GM23338 (cell line): ENCODE measurements around the gene AP5Z1. TPM values are rescaled to one million over a fixed set of nuclear protein-coding genes. Genes with fewer than 3 reads are reported as not detected.

Experiments
- ATAC-seq: fragments of 200-7000 bp; cut with Tn5 transposase; 3 replicates; pipeline ENCODE4 v1.9.1; 2020
- DNase-seq: peaks from one replicate; pipeline ENCODE4 v3.0.0-alpha.2; 2015; ENCODE audit warnings: low spot score
- H2AFZ ChIP-seq: fragments of 200-600 bp; sonication (generic); 2 replicates; pipeline ENCODE4 v1.8.0; 2016; ENCODE audit warnings: antibody characterized with exemption, mild to moderate bottlenecking, moderate library complexity
- H3F3A ChIP-seq: fragments of 200-600 bp; sonication (generic); replicated peaks from 2 replicates; pipeline ENCODE4 v1.8.0; 2017; ENCODE audit warnings: antibody characterized with exemption, mixed run types, low read depth
- H3K27ac ChIP-seq: fragments of 200-600 bp; sonication (generic); 2 replicates; pipeline ENCODE4 v1.6.1; 2016; ENCODE audit warnings: low read depth
- H3K27me3 ChIP-seq: fragments of 200-600 bp; sonication (generic); 2 replicates; pipeline ENCODE4 v1.8.0; 2016; ENCODE audit warnings: mild to moderate bottlenecking, mixed run types, moderate library complexity; ENCODE audit not compliant: insufficient read depth
- H3K36me3 ChIP-seq: fragments of 200-600 bp; sonication (generic); 2 replicates; pipeline ENCODE4 v1.8.0; 2016; ENCODE audit warnings: mild to moderate bottlenecking; ENCODE audit not compliant: insufficient read depth
- H3K4me1 ChIP-seq: fragments of 200-600 bp; sonication (generic); 2 replicates; pipeline ENCODE4 v1.8.0; 2016; ENCODE audit warnings: mild to moderate bottlenecking, moderate library complexity; ENCODE audit not compliant: insufficient read depth
- H3K4me2 ChIP-seq: fragments of 200-600 bp; sonication (generic); 2 replicates; pipeline ENCODE4 v1.7.1; 2017; ENCODE audit warnings: mixed run types
- H3K4me3 ChIP-seq: fragments of 200-600 bp; sonication (generic); 2 replicates; pipeline ENCODE4 v1.6.1; 2016; ENCODE audit warnings: mixed run types
- H3K79me2 ChIP-seq: fragments of 200-600 bp; sonication (generic); replicated peaks from 2 replicates; pipeline ENCODE4 v1.8.0; 2017; ENCODE audit warnings: mild to moderate bottlenecking; ENCODE audit not compliant: insufficient read depth
- H3K9me2 ChIP-seq: fragments of 200-600 bp; sonication (generic); 2 replicates; pipeline ENCODE4 v1.8.0; 2017; ENCODE audit not compliant: insufficient read depth
- H4K20me1 ChIP-seq: fragments of 200-600 bp; sonication (generic); replicated peaks from 2 replicates; pipeline ENCODE4 v1.8.0; 2017; ENCODE audit warnings: mild to moderate bottlenecking; ENCODE audit not compliant: insufficient read depth
- H3K27ac Mint-ChIP-seq: 2 replicates; pipeline ENCODE4 v1.8.0; 2020; ENCODE audit warnings: inconsistent platforms, mild to moderate bottlenecking, moderate library complexity, mixed read lengths
- H3K27me3 Mint-ChIP-seq: 3 replicates; pipeline ENCODE4 v1.8.0; 2022; ENCODE audit warnings: low read depth, mild to moderate bottlenecking, moderate library complexity, mixed read lengths, inconsistent platforms; ENCODE audit not compliant: insufficient read depth, poor library complexity
- H3K36me3 Mint-ChIP-seq: 3 replicates; pipeline ENCODE4 v1.8.0; 2021; ENCODE audit warnings: low read depth, mild to moderate bottlenecking, inconsistent platforms, moderate library complexity, mixed read lengths
- H3K4me1 Mint-ChIP-seq: 3 replicates; pipeline ENCODE4 v1.8.0; 2020; ENCODE audit warnings: mild to moderate bottlenecking, inconsistent platforms, mixed read lengths
- H3K4me3 Mint-ChIP-seq: 3 replicates; pipeline ENCODE4 v1.8.0; 2021; ENCODE audit warnings: moderate library complexity, mild to moderate bottlenecking, inconsistent platforms, mixed read lengths
- H3K9me3 Mint-ChIP-seq: 3 replicates; pipeline ENCODE4 v1.8.0; 2020; ENCODE audit warnings: moderate library complexity, mild to moderate bottlenecking, inconsistent platforms, mixed read lengths
- CREB1 ChIP-seq: fragments of 250-450 bp; sonication (Bioruptor Pico); IDR thresholded peaks from 2 replicates; pipeline ENCODE4 v1.5.0; 2020; ENCODE audit warnings: low read depth, mild to moderate bottlenecking, moderate library complexity
- EZH2 ChIP-seq: fragments of 200-600 bp; sonication (generic); IDR thresholded peaks from one replicate; pipeline ENCODE4 v1.8.0; 2017; ENCODE audit warnings: antibody characterized with exemption, mild to moderate bottlenecking, low read depth; ENCODE audit not compliant: unreplicated experiment
- EZH2phosphoT487 ChIP-seq: fragments of 200-600 bp; sonication (generic); IDR thresholded peaks from one replicate; pipeline ENCODE4 v1.8.1; 2018; ENCODE audit warnings: antibody characterized with exemption; ENCODE audit not compliant: unreplicated experiment
- JUNB ChIP-seq: IDR thresholded peaks from one replicate; pipeline ENCODE4 v1.6.1; 2016; ENCODE audit warnings: antibody characterized with exemption; ENCODE audit not compliant: unreplicated experiment
- NANOG ChIP-seq: IDR thresholded peaks from 2 replicates; pipeline ENCODE4 v1.6.1; 2016; ENCODE audit warnings: antibody characterized with exemption, borderline replicate concordance
- POLR2AphosphoS5 ChIP-seq: IDR thresholded peaks from 2 replicates; pipeline ENCODE4 v1.6.1; 2016; ENCODE audit warnings: antibody characterized with exemption, low read depth
- STAT1 ChIP-seq: IDR thresholded peaks from one replicate; pipeline ENCODE4 v1.6.1; 2016; ENCODE audit warnings: antibody characterized with exemption; ENCODE audit not compliant: unreplicated experiment
- ZNF114 ChIP-seq: fragments of 250-450 bp; sonication (Bioruptor Pico); IDR thresholded peaks from 2 replicates; pipeline ENCODE4 v1.5.0; 2020; ENCODE audit warnings: mild to moderate bottlenecking, moderate library complexity
- ZNF331 ChIP-seq: fragments of 250-450 bp; sonication (Bioruptor Pico); IDR thresholded peaks from 2 replicates; pipeline ENCODE4 v1.5.0; 2020; ENCODE audit warnings: low read depth, mild to moderate bottlenecking, moderate library complexity
- polyA plus RNA-seq: library from polyadenylated mRNA; unstranded; fragments of >200 nt; fragmentation: Nextera tagmentation; extraction: Ambion mirVana; gene quantifications from 2 replicates; pipeline ENCODE4 v1.2.1, GENCODE V29; 2016
- total RNA-seq: library from RNA; depleted of rRNA; stranded (reverse); fragments of >200 nt; shearing (Covaris generic); gene quantifications from 2 replicates; pipeline ENCODE4 v1.2.3, GENCODE V29; 2014
- TF ChIP-seq, protein P1 (sequence below), 2 experiments: fragments of 200-600 bp in 1 of 2; sonication (generic) in 1 of 2; conservative IDR thresholded peaks; 2 replicates each; pipeline versions ENCODE4 v1.5.1 to v1.6.1; 2016 to 2017; ENCODE audit warnings: antibody characterized with exemption in 2 of 2, low read depth in 2 of 2, mild to moderate bottlenecking in 2 of 2, moderate library complexity in 1 of 2
- TF ChIP-seq, protein P2 (sequence below): IDR thresholded peaks from one replicate; pipeline ENCODE4 v1.6.1; 2018; ENCODE audit warnings: antibody characterized with exemption; ENCODE audit not compliant: unreplicated experiment
- TF ChIP-seq, protein P3 (sequence below): IDR thresholded peaks from 2 replicates; pipeline ENCODE4 v1.6.1; 2016; ENCODE audit warnings: antibody characterized with exemption

AP5Z1 gene
- total and polyA plus RNA-seq, 2 experiments from 2014 or later = 16.3 to 31.2 TPM

DNA sequence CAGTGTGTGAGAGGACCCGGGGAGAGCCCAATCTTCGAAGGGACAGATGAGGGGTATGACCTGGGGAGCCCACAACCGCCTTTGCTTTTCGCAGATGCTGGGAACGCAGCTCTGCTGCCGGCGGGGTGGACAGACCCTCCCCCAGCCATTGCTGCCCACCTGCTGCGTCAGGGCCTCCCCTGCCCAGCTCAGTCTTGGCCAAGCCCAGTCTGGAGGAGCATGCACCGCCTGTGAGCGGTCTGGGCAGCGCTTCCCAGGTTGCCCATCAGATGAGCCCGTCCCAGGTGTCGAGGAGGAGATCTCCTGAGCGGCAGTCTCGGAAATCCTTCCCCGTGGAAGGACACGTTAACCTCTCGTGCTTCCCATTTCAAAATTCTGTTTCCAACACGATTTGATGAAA, 17.3 kb upstream of the AP5Z1 start (continued):
- TF ChIP-seq POLR2AphosphoS5 = no peak
- no peak for TF ChIP-seq EZH2phosphoT487
- no peak for TF ChIP-seq STAT1
- TF ChIP-seq ZNF114 (CRISPR knock-in tag) = no peak
- TF ChIP-seq NANOG = no peak
- TF ChIP-seq, protein P1, sequence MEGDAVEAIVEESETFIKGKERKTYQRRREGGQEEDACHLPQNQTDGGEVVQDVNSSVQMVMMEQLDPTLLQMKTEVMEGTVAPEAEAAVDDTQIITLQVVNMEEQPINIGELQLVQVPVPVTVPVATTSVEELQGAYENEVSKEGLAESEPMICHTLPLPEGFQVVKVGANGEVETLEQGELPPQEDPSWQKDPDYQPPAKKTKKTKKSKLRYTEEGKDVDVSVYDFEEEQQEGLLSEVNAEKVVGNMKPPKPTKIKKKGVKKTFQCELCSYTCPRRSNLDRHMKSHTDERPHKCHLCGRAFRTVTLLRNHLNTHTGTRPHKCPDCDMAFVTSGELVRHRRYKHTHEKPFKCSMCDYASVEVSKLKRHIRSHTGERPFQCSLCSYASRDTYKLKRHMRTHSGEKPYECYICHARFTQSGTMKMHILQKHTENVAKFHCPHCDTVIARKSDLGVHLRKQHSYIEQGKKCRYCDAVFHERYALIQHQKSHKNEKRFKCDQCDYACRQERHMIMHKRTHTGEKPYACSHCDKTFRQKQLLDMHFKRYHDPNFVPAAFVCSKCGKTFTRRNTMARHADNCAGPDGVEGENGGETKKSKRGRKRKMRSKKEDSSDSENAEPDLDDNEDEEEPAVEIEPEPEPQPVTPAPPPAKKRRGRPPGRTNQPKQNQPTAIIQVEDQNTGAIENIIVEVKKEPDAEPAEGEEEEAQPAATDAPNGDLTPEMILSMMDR (conservative IDR thresholded peaks at IDR 0.05; ENCODE audit: low read depth in 2 of 2) = no peak

DNA sequence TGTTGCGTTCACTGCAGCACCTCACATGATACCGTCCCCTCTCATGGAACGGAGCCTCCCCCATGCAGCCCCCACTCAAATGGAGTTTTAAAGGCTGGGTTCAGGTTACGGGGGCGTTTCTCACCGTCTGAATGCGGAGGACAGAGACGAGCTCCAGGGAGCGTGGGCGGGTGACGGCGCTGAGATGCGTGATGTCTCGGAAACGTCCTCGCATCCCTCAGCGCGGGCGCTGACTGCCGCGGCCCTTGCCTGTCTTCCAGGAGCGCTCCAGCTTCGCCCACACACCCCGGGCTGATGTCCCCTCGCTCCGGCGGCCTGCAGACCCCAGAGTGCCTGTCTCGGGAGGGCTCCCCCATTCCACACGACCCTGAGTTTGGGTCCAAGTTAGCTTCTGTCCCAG, 16.6 kb upstream of the AP5Z1 start:
- H3K4me3 ChIP-seq = no peak overlapping the region
- Mint-ChIP-seq H3K27me3 (no peaks in the 10 kb centered on the region), H3K4me1 (no peaks in the 10 kb centered on the region), H3K9me3 (no peaks in the 10 kb centered on the region), H3K36me3 (peaks cover 16% of the 10 kb centered on the region), H3K27ac (no peak overlapping the region), H3K4me3 (no peak overlapping the region)
- H3K36me3 ChIP-seq = no peaks in the 10 kb centered on the region; the same call in 1 of the 2 replicates
- H3K4me2 ChIP-seq = no peak overlapping the region
- no peaks in the 10 kb centered on the region; the same call in 1 of the 2 replicates for H4K20me1 ChIP-seq
- DNase-seq (no peak), ATAC-seq (no peak)
- H3K27ac ChIP-seq = no peak overlapping the region
- H3K79me2 ChIP-seq = no peaks in the 10 kb centered on the region
- H2AFZ ChIP-seq = no peak overlapping the region
- H3F3A ChIP-seq = no peaks in the 10 kb centered on the region
- H3K9me2 ChIP-seq = no peaks in the 10 kb centered on the region
- H3K27me3 ChIP-seq = no peaks in the 10 kb centered on the region
- H3K4me1 ChIP-seq = no peaks in the 10 kb centered on the region
- TF ChIP-seq, protein P2, sequence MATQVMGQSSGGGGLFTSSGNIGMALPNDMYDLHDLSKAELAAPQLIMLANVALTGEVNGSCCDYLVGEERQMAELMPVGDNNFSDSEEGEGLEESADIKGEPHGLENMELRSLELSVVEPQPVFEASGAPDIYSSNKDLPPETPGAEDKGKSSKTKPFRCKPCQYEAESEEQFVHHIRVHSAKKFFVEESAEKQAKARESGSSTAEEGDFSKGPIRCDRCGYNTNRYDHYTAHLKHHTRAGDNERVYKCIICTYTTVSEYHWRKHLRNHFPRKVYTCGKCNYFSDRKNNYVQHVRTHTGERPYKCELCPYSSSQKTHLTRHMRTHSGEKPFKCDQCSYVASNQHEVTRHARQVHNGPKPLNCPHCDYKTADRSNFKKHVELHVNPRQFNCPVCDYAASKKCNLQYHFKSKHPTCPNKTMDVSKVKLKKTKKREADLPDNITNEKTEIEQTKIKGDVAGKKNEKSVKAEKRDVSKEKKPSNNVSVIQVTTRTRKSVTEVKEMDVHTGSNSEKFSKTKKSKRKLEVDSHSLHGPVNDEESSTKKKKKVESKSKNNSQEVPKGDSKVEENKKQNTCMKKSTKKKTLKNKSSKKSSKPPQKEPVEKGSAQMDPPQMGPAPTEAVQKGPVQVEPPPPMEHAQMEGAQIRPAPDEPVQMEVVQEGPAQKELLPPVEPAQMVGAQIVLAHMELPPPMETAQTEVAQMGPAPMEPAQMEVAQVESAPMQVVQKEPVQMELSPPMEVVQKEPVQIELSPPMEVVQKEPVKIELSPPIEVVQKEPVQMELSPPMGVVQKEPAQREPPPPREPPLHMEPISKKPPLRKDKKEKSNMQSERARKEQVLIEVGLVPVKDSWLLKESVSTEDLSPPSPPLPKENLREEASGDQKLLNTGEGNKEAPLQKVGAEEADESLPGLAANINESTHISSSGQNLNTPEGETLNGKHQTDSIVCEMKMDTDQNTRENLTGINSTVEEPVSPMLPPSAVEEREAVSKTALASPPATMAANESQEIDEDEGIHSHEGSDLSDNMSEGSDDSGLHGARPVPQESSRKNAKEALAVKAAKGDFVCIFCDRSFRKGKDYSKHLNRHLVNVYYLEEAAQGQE = no peak
- no peak for TF ChIP-seq ZNF114 (CRISPR knock-in tag)
- TF ChIP-seq NANOG = no peak
- TF ChIP-seq STAT1 = no peak
- no peak for TF ChIP-seq POLR2AphosphoS5
- TF ChIP-seq JUNB = no peak
- no peak for TF ChIP-seq CREB1
- TF ChIP-seq, protein P1 (conservative IDR thresholded peaks at IDR 0.05; ENCODE audit: low read depth in 2 of 2) = no peak
- no peak for TF ChIP-seq EZH2
- TF ChIP-seq ZNF331 (CRISPR knock-in tag) = no peak
- no peak for TF ChIP-seq EZH2phosphoT487
- TF ChIP-seq, protein P3, sequence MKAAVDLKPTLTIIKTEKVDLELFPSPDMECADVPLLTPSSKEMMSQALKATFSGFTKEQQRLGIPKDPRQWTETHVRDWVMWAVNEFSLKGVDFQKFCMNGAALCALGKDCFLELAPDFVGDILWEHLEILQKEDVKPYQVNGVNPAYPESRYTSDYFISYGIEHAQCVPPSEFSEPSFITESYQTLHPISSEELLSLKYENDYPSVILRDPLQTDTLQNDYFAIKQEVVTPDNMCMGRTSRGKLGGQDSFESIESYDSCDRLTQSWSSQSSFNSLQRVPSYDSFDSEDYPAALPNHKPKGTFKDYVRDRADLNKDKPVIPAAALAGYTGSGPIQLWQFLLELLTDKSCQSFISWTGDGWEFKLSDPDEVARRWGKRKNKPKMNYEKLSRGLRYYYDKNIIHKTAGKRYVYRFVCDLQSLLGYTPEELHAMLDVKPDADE = no peak
